Activated CD8-positive, alpha-beta memory T cell treated with anti-CD3 and anti-CD28 coated beads, Interleukin-2, amount 50 U/mL, for 24 hours (primary cell): Measurements from ENCODE around the gene CDC123.
"Not testable (repeated sequence)": the region's sequence is repeated elsewhere in the genome, so short reads cannot be mapped to it uniquely, and the experiment has no call there.

Source experiments
- DNase-seq: peaks from one replicate; pipeline ENCODE4 v3.0.0-alpha.2; 2020; ENCODE audit errors: extremely low read depth

CDC123 gene

DNA sequence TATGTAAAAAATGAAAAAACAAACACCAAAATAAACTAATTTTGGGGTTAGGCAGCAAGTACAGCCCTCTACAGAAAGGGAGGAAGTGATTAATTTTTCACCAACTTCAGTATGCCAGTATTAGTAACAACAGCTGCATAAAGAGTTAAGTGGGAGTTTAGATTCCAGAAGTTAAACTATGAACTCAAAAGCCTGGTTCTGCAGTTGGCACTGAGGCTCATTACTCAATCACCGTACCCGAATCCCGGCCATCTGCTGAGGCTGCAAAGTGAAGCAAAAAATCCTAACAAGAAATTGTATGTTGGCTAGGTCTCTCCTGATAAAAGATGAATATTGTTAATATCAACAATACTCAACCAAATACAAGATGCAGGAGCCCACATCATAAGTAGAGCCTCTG, 4.3 kb upstream of the CDC123 start:
- DNase-seq: no peak

DNA sequence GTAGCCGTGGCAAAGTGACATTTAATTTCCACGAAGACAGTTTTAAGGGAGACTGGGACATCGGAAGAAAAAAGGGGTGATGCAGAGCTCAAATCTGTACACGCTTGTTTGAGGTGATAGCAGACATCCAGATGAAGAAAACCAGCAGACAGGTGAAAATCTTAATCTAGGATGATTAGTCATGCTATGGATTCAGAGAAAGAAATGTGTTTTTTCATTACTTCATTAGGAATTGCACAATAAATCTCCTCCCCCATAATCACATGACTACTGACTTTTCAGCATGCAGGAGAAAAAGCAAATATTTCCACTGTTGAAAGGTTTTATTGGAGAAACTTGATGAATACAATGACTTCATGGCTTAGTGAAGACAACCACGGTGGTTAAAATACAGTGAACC, 2.8 kb upstream of the CDC123 start:
- no peak for DNase-seq

DNA sequence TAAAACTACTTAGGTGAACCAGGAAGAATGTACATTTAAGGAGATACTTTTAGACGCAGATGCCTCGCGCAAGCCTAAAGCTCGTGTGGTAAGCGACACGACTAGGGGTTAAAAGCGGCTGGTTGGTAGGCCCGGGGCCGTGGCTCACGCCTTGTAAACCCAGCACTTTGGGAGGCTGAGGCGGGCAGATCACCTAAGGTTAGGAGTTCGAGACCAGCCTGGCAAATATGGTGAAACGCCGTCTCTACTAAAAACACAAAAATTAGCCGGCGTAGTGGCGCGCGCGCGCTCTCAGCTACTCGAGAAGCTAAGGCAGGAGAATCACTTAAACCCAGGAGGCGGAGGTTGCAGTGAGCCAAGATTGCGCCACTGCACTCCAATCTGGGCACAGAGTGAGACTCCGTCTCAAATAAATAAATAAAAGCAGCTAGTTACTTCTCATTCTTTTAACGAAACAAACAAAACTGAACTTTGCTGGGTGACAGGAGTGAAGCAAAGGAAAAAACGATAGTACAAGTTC, 1.2 kb upstream of the CDC123 start:
- DNase-seq: no peak

DNA sequence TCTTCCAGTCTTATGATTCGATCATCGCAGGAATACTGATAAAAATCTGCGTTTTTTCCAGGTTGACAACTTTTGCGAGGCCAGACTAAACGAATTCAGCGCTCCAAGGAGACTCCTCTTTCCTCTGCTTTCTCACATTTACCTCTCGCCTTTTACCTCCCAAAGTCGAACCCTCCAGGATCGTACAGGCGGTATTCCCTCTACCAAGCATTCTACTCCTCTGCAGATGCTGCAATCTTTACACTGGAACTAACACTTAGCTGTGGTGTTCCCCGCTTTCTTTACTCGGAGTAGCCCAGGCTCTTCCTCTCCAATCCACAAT, 746 bp upstream of the CDC123 start:
- DNase-seq: no peak

DNA sequence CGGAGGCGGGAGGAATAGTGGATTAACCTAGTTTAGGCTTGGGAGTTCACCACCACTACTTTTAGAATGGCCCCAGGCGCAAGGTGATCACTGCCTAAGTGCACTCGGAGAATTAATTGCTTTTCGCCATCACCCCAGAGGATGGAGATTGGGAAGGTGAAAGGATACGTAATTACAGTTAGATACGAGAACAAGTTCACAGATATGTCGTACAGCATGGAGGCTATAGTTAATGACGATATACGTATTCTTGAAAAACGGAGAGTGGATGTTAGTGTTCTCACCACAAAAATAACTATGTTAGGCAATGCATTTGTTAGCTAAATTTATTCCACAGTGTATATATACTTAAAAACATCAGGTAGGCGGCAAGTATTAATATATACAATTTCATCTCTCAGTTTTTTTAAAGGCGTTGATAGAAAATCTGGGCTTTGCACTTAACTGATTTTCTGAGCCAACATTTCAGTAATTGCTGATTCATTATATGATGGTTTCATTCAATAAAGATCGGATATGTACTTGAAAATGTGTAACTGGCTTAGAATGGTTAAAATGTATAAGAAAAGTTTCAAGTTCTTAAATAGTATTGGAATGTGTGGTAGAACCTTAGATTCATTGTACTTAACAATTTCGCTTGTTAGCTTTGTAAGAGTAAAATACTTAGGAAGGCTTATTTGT, 683 bp downstream of the CDC123 start:
- DNase-seq: no peak

DNA sequence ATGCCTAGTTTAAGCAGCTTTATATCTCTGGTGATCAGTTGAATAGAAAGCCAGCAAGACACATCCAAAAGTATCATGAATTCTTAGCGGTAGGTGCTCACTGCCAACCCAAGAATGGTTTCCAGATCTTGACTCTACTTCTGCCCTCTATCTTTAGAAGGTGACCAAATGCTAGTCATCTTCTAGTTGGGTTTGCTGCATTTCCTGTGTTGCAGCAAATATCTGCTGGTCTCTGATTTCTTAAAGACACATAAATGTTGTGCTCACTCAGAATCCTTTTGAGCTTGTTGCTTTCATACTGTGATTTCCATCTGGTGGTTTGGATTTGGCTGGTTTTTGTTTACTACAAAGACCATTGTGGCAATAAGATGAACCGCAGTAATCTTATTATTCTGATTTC, 2.2 kb downstream of the CDC123 start:
- no peak for DNase-seq

DNA sequence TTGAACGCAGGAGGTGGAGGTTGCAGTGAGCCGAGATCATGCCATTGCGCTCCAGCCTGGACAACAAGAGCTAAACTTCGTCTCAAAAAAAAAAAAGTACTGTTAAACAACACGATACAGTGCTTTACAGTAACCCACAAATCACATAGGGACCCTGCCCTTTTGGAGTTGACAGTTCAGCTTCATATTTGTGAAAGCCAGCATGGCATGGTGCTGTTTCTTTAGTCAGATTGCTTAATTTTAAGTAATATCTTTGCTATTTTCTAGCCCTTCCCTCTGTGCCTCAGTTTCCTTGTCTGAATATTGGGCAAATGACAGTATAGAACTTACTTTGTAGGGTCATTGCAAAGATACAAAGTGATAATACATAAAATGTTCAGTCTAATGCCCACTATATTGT, 4.9 kb downstream of the CDC123 start:
- DNase-seq: no peak

DNA sequence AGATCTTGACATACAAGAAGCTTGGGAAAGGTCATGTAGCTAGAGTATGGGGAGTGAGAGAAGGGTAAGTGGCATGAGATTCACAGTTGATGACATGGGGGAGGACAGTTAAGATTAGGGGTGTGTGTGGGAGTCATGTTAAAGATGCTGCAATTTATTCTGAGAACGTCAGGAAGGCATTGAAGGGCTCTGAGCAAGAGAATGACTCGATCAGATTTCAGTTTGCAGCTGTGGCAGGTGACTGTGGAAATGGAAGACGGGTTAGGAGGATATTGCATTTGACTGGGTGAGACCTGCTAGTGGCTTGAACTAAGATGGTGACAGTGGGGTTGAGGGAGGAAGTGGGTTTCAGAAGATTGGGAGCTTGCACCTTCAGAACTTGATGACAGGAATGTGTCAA, 5.6 kb downstream of the CDC123 start:
- DNase-seq: no peak

DNA sequence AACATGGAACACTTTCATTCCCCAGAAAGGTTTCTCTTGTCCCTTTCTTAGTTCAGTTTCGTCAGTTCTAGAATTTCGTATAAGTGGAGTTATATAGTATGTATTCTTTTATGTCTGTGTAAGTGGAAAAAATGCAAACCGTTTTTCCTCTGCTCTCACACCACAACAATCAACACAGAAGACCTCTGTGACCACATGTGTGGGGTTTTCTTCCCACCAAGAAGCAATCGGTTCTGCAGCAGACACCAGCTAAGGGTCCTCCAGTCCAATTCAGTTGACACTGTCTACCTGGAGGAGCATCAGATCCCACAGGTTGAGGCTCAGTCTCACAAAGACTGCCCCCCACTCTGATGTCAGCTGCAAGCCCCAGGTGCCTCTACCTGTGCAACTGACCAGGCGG, 6.2 kb downstream of the CDC123 start:
- no peak for DNase-seq

DNA sequence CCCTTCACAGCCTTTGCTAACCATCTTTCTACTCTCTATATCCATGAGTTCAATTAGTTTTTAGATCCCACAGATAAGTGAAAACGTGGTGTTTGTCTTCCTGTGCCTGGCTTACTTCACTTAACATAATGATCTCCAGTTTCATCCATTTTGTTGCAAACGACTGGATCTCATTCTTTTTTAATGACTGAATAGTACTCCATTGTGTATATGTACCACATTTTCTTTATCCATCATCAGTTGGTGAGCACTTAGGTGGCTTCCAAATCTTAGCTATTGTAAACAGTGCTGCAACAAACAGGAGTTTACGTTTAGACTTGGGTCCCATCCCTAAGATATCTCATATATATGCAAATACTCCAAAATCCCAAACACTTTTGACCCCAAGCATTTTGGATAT, 9.1 kb downstream of the CDC123 start:
- no peak for DNase-seq

DNA sequence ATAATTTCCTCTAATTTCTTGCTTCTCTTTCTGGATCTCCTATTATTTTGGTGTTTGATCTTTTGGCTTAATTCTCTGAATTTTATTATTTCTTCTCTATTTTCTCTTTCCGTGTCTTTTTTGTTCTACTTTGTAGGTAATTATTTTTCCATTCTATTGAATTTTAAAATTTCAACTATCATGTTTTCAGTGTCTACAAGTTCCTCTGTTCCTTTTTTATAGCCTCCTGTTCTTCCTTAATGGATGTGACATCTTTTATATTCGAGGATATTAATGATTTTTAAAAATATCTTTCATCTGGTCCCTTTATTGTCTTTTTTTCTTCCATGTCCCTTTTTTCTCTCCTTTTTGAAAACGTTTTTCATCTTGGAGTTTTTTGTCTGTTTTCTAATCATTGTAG, 11.1 kb downstream of the CDC123 start:
- DNase-seq: no peak

DNA sequence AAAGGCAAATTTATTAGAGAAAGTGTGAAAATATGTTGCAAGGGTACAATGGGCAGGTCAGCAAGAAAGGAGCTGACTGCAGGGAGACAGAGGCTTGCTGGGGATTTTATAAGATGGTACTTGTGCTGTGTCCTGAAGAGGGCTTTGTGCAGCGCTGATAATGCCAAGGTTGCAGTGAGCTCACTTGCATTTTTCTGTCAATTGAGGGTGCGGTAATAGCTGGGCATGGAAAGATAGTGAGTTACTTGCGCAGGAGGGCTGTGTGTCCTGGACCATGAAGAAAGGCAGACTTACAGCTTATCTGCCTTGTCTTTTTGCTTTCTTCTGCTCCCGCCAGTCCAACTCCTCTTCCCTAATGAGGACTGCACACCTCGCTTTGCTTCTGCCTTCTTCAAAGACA, 12.5 kb downstream of the CDC123 start:
- DNase-seq: no peak

DNA sequence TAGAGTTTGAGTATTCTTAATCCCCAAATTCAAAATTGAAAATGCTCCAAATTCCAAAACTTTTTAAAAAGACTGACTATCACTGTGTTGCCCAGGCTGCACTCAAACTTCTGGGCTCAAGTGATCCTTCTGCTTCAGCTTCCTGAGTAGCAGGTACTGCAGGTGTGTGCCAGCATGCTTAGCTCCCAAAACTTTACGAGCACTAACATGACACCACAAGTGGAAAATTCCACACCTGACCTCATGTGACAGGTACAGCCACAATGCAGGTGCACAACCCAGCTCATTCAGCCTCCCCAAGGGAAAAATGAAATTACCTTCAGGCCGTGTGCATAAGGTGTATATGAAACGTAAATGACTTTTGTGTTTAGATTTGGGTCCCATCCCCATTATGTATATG, 16.5 kb downstream of the CDC123 start:
- no peak for DNase-seq

DNA sequence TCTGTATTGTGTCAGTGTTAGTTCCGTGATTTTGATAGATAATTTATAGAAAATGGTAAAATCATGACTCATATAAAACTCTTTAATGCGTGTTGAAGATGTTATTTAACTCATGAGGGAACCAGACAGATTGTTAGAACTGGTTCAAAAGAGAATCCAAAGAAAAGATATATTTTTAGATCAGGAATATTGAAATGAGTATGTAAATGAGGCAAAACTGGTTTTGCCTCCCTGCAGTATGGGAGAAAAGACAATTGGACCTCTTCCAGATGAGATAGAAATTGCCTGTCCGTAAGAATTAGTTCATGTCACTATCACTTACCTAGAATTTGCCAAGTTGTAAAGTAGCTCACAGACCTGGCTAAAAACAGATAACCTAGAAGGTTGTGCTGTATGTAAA, 17.6 kb downstream of the CDC123 start:
- no peak for DNase-seq

DNA sequence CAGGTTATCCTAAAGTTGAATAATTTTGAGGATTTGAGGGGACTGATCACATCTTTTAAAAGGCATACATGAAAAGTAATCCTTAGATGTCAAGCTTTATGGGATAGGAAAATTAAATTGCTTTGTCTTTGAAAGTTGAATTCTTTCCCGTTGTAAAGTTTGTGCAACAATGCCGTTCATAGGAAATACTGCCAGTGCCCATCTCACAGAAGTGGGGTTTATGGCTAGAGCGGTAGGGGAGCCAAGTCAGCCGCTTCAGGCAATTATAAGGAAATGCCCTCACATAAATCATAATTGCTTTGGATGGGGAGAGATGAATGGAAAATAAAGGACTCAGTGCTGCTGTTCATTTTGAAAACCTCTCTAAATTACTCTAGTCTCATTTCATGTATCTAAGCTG, 18.1 kb downstream of the CDC123 start:
- no peak for DNase-seq

DNA sequence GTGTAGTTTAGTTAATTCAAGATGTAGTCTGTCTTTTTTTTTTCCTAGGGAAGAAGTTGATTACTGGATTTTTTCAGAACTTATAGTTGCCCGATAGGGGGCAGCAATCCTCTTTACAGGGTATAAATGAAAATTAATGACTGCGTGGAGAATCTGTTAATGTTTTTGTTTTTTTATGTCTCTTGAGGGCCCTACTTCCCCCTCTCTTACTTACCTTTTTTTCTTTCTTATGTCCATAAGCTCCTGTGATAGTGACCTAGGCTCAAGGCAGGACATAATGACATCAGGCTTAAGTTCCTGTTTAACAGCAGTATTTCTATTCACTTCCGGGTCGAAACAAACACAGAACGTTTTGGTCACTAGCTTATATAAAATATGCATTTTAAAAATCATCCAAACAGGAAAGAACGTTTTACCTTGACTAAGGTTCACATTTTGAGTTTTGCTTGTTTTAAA, 18.8 kb downstream of the CDC123 start:
- no peak for DNase-seq

DNA sequence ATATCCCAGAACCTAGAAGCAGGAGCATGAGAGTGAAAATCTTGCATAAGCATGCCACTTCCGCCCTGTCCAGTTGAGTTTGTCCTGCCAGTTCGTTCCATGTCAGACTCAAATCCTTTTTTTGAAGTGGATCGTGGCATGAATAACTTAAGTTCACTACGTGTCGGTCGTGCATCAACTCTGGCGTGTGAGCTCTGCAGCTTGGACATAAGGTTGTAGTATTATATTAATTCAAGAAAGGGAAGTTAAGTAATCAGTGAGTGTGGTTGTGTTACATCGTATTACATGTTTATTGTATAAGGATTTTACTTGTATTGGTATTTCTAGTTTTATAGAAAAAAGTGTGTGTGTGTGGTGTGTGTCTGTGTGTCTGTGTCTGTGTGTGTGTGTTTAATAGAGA, 23.0 kb downstream of the CDC123 start:
- DNase-seq: no peak

DNA sequence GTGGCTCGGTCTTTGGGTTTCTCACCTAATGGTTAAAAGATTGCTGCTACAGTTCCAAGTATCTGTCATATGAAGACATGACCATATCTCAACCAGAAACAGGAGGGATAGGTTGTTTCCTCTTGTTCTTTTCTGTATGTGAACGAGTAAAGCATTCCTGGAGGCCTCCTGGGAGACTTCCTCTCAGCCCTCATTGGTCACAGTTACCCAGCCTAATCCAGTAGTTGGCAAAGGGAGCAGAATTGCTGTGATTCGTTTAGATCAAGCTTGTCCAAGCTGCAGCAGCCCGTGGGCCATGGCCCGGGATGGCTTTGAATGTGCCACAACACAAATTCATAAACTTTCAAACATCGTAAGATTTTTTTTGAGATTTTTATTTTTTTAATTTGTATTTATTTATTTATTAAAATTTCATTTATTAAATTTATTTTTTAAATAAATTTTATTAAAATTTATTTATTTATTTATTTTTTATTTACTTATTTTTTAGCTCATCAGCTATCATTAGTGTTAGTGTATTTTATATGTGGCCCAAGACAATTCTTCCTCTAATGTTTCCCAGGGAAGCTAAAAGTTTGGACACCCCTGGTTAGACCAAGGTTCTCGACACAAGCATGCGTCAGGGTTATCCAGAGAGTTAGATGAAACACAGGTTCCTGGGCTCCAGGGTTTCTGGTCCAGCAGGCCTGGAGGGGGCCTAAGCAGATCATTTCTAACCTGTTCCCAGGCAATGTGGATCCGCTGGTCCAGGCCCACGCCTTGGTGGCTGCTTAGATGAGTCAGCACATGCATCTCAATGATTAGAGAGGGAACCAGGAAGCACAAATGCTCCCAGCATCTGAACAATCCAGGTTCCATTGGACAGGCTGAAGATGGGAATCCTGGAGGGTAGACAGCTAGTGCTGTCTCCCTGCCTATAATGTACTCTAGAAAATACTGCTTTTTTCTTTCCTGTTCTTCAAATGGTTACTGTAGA, 25.6 kb downstream of the CDC123 start:
- no peak for DNase-seq

DNA sequence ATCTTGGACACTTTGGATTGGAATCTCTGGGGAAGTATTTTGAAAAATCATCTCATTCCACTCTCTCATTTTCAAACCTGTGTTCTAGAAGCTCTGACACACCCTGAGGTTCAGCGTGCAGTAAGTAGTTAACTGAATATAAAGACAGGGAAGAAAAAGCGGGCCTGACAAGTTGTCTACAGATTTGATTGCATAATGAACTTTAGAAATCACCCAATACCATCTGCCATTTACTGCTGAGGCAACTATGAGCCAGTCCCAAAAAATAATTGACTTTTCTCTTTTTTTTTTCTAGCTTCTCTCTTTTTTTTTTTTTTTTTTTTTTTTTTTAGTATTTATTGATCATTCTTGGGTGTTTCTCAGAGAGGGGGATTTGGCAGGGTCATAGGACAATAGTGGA, 29.5 kb downstream of the CDC123 start:
- DNase-seq: no peak

DNA sequence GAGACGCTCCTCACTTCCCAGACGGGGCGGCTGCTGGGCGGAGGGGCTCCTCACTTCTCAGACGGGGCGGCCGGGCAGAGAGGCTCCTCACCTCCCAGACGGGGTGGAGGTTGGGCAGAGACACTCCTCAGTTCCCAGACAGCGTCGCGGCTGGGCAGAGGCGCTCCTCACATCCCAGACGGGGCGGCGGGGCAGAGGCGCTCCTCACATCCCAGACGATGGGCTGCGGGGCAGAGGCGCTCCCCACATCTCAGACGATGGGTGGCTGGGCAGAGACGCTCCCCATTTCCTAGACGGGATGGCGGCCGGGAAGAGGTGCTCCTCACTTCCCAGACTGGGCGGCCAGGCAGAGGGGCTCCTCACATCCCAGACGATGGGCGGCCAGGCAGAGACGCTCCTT, 30.4 kb downstream of the CDC123 start:
- not testable (repeated sequence) for DNase-seq

DNA sequence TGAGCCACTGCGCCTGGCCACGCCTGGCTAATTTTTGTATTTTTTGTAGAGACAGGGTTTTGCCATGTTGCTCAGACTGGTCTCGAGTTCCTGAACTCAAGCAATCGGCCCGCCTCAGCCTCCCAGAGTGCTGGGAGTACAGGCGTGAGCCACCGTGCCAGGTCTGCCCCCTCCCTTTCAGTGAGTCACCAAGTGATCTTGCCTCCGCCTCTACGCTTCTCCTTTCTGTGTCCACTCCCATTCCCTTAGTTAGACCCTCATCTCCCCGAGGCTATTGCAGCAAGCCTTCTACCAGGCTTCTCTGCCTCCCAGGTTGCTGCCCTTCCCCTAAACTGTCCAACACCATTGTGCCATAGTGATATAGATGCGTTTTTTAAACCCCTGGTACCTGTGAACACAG, 32.9 kb downstream of the CDC123 start:
- DNase-seq: no peak

DNA sequence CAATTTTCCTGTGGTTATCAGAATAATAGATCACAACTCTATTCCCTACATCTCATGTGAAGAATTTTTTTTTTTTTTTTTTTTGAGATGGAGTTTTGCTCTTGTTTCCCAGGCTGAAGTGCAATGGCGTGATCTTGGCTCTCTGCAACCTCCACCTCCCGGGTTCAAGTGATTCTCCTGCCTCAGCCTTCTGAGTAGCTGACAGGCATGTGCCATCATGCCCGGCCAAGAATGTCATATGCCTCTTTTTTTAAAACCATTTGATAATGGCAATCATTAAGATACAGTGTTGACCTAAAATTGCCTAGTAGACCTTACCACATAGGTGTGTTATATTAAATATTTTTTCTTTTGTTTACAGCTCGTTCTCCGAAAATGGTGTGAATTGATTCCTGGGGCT, 38.7 kb downstream of the CDC123 start:
- DNase-seq: not testable (repeated sequence)

DNA sequence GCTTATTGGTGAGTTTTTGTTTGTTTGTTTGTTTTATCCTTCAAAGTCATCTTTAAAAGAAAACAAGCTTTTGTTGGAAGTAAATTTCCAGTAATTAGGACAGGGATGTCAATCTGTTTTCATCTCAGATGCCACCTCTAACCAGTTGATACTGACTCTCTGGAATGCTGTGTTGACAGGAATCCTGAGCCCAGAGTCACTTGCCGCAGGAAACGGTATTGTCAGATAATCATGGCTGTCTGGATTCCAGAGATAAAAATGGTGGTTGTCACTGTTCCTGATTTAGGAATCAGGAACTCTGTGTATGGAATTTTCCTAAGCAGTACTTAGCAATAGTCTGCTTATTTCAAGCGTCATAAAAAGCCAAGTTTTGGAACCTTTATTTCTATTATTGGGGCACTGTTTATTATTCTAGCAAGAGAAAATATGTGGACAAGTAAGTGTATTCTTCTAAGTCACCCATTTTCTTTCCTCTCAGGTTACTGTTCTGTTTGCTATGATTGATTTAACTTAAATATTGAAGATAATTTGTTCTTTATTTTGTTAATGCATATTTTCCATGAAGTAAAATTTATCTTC, 39.2 kb downstream of the CDC123 start:
- no peak for DNase-seq
